ENCODE measurements around the gene STX5.
A peak's percentile ranks its signal among the peaks of the same experiment; 100 is the strongest.
"Not testable (repeated sequence)": the region's sequence is repeated elsewhere in the genome, so short reads cannot be mapped to it uniquely, and the experiment has no call there.

The STX5 gene

DNA sequence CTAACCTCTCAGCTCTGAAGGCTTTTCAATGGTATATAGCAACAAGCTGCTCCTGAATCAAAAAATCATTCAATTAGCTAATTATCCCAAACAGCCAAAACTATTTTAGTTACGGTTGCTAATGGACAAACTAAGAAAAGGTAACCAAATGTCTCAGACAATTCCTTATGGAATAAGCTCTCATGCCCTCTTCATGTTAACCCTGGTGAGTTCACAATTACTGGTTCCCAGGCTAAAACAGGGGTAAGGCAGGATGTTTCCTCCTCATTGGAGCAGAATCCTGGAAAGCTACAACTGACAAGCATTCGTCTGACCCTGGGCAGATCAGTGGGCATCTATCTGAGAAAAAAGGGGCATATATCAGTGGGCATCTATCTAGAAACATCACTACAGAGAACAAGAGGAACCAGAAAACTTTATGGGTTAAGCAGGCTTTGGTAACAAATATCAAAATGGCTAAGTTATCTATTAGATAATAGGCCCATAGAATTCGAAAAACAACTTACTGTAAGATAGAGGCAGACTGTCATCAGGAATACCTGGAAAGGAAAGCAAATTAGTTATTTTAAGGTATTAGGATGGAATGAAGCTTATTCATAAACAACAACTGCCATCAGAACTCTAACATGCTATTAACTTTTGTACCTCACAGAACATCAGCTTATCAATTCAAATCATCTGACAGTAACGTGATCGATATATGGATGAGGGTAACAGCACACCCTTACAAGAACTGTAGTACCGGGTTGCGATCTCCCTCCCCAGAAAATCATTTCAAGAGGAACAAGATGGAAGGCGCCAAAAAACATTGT lies 22.4 kb upstream of the STX5 start:
- DNase-seq: no peak

GRCh38 chr11:62853279-62853965 lies 21.6 kb upstream of the STX5 start:
- no peak for DNase-seq

GRCh38 chr11:62852523-62853188 lies 20.8 kb upstream of the STX5 start:
- DNase-seq: no peak

GRCh38 chr11:62851807-62852522 lies 20.1 kb upstream of the STX5 start:
- DNase-seq: no peak

DNA sequence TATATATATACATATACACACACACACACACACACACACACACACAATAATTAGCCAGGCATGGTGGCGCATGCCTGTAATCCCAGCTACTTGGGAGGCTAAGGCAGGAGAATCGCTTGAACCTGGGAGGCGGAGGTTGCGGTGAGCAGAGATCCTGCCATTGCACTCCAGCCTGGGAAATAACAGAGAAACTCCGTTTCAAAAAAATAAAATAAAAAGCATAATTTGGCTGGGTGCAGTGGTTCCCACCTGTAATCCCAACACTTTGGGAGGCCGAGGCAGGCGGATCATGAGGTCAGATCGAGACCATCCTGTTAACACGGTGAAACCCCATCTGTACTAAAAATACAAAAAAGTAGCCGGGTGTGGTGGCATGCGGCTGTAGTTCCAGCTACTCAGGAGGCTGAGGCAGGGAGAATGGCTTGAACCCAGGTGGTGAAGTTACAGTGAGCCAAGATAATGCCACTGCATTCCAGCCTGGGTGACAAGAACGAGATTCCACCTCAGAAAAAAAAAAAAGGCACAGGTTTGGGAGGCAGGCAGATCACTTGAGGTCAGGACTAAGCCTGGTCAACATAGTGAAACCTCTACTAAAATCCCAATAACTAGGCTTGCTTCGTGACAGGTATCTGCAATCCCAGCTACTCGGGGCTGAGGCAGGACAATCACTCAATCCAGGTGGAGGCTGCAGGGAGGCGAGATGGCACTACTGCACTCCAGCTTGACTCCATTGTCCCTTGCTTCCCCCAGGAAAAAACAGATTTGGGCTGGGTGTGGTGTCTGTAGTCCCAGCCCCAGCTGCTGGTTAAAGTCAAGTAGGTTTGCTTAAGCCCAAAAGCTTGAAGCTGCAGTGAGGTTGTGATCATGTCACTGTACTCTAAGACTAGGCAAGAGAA lies 19.3 kb upstream of the STX5 start:
- peak; percentile 8 for DNase-seq

- no peak for DNase-seq
Observed at GRCh38 chr11:62847767-62848314, 16.0 kb upstream of the STX5 start.

DNA sequence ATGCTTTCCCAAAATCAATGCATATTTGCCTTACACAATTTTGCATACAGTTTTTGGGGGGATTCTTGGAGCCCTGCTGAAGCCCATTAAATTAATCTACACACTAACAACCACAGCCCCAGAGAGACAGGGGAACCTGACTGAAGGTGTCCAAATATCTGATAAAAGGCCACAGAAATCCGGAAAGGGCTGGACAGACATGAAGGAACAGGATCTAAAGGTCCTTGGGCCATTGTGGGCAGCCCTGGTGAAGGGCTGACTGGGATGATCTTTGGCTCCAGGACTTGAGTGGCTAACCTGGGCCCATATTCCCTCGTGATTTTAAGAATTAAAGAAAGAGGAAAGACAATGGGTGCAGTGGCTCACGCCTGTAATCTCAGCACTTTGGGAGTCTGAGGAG lies 14.3 kb upstream of the STX5 start:
- DNase-seq: no peak

- DNase-seq: no peak
Observed at GRCh38 chr11:62844154-62844553, 12.3 kb upstream of the STX5 start.

- DNase-seq: no peak
Observed at GRCh38 chr11:62843466-62843865, 11.6 kb upstream of the STX5 start.

DNA sequence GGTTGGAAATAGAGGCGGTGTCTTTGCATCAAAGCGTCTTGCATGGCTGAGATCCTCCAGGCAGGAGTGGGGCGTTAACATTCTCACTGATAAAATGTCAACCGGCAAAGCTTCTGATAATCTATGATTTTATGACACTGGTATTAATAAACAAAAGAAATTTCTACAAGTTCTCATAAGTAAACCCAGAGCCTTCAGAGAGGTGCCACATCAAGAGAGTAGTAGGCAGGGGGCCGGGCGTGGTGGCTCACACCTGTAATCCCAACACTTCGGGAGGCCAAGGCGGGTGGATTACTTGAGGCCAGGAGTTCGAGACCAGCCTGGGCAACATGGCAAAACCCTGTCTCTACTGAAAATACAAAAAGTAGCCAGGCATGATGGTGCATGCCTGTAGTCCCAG lies 11.0 kb upstream of the STX5 start:
- not testable (repeated sequence) for DNase-seq

- DNase-seq: no peak
Observed at GRCh38 chr11:62842171-62842741, 10.4 kb upstream of the STX5 start.

DNA sequence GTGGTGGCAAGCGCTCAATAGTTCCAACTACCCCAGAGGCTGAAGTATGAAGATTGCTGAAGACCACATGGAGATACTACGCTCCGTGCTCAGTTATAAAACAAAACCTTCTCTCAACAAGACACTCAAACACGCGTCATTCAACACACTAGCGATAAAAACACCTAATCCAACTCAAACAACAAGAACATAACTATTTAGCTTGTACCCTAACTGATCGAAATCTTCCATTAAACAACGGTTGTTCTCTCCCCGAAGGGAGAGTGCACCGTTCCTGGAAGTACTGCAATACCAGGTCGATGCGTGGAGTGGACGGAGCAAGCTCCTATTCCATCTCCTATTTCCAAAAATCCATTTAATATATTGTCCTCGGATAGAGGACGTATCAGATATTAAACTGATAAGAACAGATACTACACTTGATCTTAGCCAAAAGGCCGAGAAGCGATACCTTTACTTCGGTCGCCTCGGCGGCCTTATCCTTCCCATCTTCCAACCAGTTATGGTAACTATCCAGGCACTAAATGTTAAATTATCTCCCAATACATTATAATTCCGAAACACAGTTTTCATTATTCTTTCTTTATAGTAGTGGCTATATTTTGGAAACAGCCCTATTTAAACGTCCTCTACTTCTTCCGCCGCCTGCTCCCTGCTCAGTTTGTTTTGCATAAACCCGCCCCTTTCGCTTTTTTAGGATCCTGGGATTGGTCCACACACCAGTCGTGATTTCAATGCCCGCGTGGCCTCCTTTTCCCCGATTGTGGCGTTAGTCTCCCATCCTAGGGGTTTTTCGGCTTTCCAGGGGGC lies 9.7 kb upstream of the STX5 start:
- peak; percentile 96 for DNase-seq

- DNase-seq: peak; percentile 55
Observed at GRCh38 chr11:62840721-62841360, 9.0 kb upstream of the STX5 start.

GRCh38 chr11:62839050-62839945 lies 7.4 kb upstream of the STX5 start, which contains the start of gene WDR74:
TSS of gene WDR74 (minus strand) at chr11:62839590. CDS start at chr11:62839570, 20 bp downstream.
- DNase-seq: peak; percentile 84

GRCh38 chr11:62835336-62835735 lies 3.5 kb upstream of the STX5 start:
- DNase-seq: no peak

GRCh38 chr11:62832336-62833234 lies 734 bp upstream of the STX5 start, which contains the start of gene TEX54:
TSS of gene TEX54 (minus strand) at chr11:62832841.
- peak; percentile 37 for DNase-seq

DNA sequence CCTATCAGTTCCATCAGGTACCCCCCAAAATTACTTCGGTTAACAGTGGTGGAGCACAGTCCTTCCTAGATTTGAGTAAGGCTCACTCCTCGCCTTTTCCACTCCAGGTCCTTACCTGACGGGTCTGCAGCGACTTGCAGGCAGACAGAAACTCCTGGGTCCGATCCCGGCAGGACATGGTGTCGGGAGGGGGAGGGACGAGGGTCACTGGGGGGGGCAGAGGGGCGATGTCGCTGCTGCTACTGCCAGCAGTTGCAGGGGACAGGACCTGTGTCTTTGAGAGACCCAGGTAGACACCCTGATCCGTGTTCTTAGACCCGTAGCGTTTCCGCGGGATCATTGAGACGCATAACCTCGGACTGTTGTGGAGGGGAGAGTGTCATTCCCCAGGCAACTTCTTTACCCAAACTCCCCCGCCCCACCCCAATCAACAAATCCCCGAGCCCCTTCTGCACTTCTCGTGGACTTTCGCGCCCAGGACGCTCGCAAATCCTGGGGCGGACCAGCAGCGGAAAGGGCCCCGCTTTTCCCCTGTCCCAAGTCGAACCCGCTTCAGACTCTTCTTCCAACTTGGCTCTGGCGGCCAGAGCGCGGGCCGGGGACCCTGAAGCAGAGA lies 839 bp downstream of the STX5 start:
- no peak for DNase-seq

Data from NCI-H1105 (cell line).